ENCODE data around the gene HOXA3. TPM values are rescaled to one million over a fixed set of nuclear protein-coding genes. Genes with fewer than 3 reads are reported as not detected.

Gene HOXA3
- total RNA-seq, 1 donor from 2014 or later = not detected

GRCh38 chr7:27112361-27112760 is 40.0 kb downstream of the HOXA3 start:
- POLR2A ChIA-PET = no interaction called here
- ATAC-seq (ENCODE audit: low read depth) (no peak), DNase-seq (no peak)
- intact Hi-C loops (cut with micrococcal nuclease) = no loop called here
- peaks cover 7% of the 10 kb centered on the region for H3K27me3 Mint-ChIP-seq
- no peak overlapping the region for H3K27ac Mint-ChIP-seq
- CTCF ChIA-PET = no interaction called here
- H3K4me1 Mint-ChIP-seq = no peaks in the 10 kb centered on the region
- H3K4me3 Mint-ChIP-seq = no peak overlapping the region
- no peaks in the 10 kb centered on the region for H3K36me3 Mint-ChIP-seq (ENCODE audit: low read depth)
- H3K9me3 Mint-ChIP-seq = no peaks in the 10 kb centered on the region
- TF ChIP-seq CTCF (IDR thresholded peaks at IDR 0.05) = no peak

GRCh38 chr7:27111751-27112277 is 40.6 kb downstream of the HOXA3 start:
- no peak for TF ChIP-seq CTCF (IDR thresholded peaks at IDR 0.05)
- ChIA-PET POLR2A (no interaction called here), CTCF (no interaction called here)
- no peak overlapping the region for H3K27ac Mint-ChIP-seq
- intact Hi-C loops (cut with micrococcal nuclease) = no loop called here
- no peak overlapping the region for H3K4me3 Mint-ChIP-seq
- H3K4me1 Mint-ChIP-seq = no peaks in the 10 kb centered on the region
- no peak for DNase-seq
- ATAC-seq (ENCODE audit: low read depth) = no peak
- peaks cover 7% of the 10 kb centered on the region for H3K27me3 Mint-ChIP-seq
- no peaks in the 10 kb centered on the region for H3K36me3 Mint-ChIP-seq (ENCODE audit: low read depth)
- H3K9me3 Mint-ChIP-seq = no peaks in the 10 kb centered on the region

DNA sequence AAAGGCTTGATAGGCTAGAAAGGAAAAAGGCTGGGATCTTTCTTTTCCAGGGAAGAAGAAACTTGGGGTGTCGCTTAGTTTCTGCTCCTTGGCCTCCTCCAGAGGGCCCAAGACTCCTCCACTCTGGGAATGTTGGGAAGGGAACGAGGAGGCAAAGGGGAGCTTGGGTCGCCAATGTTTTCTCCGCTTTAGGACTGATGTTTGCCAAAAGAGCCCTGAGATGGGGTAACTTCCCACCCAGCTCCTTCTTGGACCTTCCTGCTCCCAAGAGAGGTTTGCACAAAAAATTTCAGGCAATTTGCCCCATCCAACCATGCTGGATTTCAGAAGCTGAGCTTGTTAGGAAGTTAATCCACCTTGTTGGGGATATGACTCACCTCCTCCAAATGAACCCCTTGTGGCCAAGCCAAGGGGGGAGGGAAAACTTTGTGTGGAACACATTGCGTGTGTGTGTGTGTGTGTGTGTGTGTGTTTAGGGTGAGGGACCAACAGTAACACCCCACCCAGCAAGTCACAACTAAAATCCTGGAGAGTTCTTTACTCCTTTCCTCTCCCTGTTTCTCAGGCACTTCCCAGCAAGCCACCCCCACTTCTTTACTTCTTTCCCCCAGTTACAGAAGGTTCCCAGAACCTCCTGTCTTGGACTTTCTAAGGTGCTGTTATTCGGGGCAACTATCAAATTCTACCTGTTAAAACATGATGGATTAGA is 41.2 kb downstream of the HOXA3 start:
- no peak for TF ChIP-seq CTCF (IDR thresholded peaks at IDR 0.05)
- DNase-seq (no peak), ATAC-seq (ENCODE audit: low read depth) (no peak)
- Mint-ChIP-seq H3K4me3 (no peak overlapping the region), H3K4me1 (no peaks in the 10 kb centered on the region), H3K36me3 (ENCODE audit: low read depth) (no peaks in the 10 kb centered on the region), H3K27ac (no peak overlapping the region), H3K9me3 (no peaks in the 10 kb centered on the region), H3K27me3 (peaks cover 6% of the 10 kb centered on the region)
- intact Hi-C loops (cut with micrococcal nuclease) = no loop called here
- POLR2A ChIA-PET = no interaction called here
- CTCF ChIA-PET = no interaction called here

DNA sequence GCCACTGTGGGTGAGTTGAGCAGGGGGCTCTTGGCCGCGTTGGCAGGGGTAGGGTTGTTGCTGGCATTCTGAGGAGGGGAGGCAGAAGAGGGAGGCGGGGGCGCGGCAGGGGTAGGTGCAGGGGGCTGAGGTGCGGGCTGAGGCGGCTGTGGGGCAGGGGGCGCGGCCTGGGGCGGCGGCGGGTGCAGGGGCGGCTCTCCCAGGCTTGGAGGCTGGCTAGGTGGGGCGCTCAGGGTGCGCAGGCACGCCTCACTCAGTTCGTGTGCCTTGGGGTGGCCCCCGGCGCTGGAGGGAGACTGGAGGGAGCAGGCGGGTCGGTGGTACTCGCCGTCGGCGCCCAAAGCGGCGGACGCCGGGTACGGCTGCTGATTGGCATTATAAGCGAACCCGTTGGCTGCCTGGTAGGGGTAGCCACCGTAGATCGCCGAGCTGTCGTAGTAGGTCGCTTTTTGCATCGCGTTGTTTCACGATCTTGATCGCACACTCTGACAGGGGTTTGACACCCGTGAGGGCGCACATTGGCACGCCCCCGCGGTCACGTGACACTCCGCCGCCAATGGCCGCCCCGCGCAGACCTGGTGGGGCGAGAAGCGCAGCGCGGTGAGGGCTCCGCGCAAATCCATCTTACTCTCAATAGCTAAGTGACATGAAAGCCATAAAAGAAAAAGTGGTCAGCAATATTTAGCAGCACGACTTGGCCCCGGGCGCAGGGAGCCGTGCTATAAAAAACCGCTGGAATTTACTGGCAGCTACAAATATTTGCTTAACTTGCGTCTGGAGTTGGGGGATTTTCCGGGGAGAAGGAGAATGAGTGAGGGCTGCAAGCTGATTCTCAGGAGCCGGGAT is 42.0 kb downstream of the HOXA3 start:
- DNase-seq = no peak
- Mint-ChIP-seq H3K9me3 (no peaks in the 10 kb centered on the region), H3K27me3 (peaks cover 10% of the 10 kb centered on the region), H3K36me3 (ENCODE audit: low read depth) (no peaks in the 10 kb centered on the region), H3K4me3 (no peak overlapping the region), H3K4me1 (no peaks in the 10 kb centered on the region), H3K27ac (no peak overlapping the region)
- ChIA-PET POLR2A (no interaction called here), CTCF (no interaction called here)
- ATAC-seq (ENCODE audit: low read depth) = no peak
- intact Hi-C loops (cut with micrococcal nuclease) = no loop called here
- no peak for TF ChIP-seq CTCF (IDR thresholded peaks at IDR 0.05)

DNA sequence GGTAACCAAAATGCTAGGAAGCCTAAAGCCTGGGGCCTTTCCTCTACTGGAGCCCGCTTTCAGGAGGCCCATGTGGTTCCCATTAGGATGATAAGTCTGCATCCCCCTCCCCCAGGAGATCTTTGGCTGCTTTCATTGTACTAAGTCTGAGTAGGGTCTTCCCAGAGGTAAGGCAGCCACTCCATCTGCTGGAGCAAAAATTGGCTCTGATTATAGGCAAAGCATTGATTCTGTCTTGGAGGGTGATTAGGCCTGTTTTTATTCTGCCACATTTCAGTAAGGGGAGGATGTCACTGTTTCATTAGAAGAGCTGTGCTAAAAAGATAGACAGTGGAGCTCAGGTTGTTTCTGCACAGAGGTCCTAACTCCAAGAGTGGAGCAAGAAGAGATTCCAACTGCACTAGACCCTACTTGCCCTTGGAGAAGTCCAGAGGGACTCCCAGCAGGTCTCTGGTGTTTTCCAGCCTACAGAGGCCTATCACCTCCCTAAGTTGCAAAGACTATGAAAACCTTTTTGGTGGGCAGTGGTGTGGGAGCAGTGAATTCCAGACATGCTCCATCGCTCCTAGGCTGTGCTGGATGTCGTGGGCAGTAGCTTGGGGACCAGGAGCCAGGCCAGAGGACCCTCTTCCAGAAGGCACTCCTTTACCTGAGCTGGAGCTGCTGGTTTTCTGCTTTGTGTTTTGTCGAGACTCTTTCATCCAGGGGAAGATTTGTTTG is 42.8 kb downstream of the HOXA3 start:
- H3K27ac Mint-ChIP-seq = no peak overlapping the region
- H3K9me3 Mint-ChIP-seq = no peaks in the 10 kb centered on the region
- TF ChIP-seq CTCF (IDR thresholded peaks at IDR 0.05) = no peak
- POLR2A ChIA-PET = no interaction called here
- ATAC-seq (ENCODE audit: low read depth) (no peak), DNase-seq (no peak)
- intact Hi-C loops (cut with micrococcal nuclease) = no loop called here
- H3K36me3 Mint-ChIP-seq (ENCODE audit: low read depth) = no peaks in the 10 kb centered on the region
- peaks cover 12% of the 10 kb centered on the region for H3K27me3 Mint-ChIP-seq
- CTCF ChIA-PET = no interaction called here
- no peak overlapping the region for H3K4me3 Mint-ChIP-seq
- no peaks in the 10 kb centered on the region for H3K4me1 Mint-ChIP-seq
